GM21529 (cell line): Measurements from ENCODE around the gene KLK13.

Source experiments
- ATAC-seq: cut with Tn5 transposase; IDR thresholded peaks from one replicate; pipeline ENCODE4 v1.9.1; 2021; ENCODE audit not compliant: unreplicated experiment

Gene KLK13

GRCh38 chr19:51023946-51024345, 40.9 kb downstream of the KLK13 start:
- ATAC-seq, result no peak

- ATAC-seq, result no peak
Observed at GRCh38 chr19:51022526-51022925, 42.4 kb downstream of the KLK13 start.

DNA sequence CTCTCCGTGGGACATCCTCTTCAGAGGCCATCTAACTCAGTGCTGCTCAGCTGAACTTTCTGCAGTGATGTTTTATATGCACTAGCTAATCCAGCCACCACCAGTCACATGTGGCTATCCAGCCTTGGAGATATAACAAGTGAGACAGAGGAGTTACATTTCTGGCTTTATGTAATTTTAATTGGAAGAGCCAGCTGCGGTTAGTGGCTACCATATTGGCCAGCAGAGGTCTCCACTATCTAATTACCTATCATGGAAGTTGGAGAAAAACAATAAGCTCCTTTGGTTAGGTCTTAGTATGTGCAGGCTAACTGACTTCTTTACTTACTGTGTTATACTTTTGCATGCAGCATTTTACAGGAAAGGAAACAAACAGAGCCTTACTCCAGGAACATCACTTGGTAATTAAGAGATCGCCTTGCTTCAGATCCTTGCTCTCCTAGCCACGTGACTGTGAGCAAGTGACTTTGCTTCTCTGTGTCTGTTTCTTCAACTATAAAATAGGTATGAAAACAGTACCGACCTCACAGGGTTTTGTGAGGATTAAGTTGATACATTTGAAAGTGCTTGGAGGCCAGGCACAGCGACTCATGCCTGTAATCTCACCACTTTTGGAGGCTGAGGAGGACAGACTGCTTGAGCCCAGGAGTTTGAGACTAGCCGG, 43.8 kb downstream of the KLK13 start:
- no peak for ATAC-seq

GRCh38 chr19:51019544-51019925, 45.4 kb downstream of the KLK13 start, which contains the start of gene KLK10:
TSS of gene KLK10 (minus strand) at chr19:51019709. CDS start at chr19:51019130, 579 bp downstream.
- ATAC-seq, result no peak

- no peak for ATAC-seq
Observed at GRCh38 chr19:51018745-51019543, 45.9 kb downstream of the KLK13 start.

GRCh38 chr19:51016798-51017683, 47.9 kb downstream of the KLK13 start:
- no peak for ATAC-seq

DNA sequence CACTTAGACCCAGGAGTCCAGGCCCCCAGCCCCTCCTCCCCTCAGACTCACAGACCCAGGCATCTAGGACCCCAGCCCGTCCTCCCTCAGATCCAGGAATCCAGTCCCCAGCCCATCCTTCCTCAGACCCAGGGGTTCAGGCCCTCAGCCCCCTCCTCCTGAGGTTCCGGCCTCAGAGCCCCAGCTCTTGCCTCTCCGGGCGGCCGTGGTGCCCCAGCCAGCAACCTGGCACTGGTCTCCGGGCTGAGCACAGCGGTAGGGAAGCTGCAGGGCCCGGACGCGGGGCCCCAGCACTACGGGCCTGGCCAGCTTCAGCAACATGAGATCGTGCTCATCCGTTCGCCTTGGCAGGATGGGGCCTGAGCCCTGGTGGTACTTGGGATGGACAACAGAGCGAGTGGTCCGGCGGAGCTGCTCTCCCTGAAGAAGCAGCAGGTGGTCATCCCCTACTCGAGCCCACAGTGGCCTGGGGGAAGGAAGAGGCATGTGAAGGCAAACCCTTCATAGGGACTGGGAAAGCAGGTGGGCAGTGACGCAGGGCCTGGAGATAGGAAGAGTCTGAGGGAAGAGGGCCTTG, 49.1 kb downstream of the KLK13 start:
- ATAC-seq, result no peak

DNA sequence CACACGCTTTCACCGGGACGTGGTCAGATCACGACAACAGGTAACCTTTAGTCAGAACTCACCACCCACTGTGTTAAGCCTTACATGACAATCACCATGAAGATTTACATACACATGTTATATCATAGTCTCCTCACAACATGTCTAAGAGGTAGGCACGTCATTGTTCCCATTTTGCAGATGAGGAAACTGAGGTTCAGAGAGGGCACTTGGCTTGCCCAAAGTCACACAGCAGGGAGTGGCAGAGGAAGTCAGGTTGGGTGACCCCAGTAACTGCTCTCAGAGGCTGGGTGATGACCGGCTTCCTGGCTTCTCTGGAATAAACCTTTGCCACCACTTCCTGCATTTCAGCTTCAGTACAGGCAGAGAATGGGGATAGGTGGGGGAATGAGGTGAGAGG, 50.6 kb downstream of the KLK13 start:
- ATAC-seq, result no peak

GRCh38 chr19:51012661-51013190, 52.2 kb downstream of the KLK13 start:
- no peak for ATAC-seq

DNA sequence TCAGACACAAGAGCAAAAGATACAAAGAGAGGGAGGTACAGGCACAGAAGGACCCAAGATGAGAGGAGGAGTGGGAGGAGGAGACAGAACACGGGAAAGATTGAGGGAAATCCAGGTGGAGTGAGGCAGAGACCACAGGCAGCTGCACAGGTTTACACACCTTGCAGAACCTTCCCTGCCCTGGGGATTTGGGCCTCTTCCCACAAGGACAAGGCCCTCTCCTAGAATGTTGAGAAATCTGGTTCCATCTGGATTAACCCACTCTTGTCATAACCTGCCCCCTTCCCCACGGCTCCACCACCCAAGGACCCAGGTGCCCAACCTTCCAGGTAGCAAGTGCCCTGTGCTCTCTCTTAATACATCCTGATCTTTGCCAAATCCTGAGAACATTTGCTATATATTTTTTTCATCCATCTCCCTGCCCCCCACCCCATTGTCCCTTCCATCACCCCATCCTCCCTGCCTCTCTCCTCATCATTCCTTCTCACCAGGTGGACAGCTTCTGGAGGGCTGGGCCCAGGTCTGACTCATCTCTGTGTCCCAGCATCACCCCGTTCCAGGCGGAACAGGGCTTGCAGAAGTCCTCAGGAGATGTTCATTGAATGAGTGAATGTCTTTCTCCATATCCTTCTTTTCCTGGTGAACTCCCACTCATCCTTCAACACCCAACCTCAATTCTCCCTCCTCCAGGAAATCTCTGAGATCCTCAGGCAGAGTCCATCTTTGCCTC, 54.7 kb downstream of the KLK13 start:
- ATAC-seq, result no peak

DNA sequence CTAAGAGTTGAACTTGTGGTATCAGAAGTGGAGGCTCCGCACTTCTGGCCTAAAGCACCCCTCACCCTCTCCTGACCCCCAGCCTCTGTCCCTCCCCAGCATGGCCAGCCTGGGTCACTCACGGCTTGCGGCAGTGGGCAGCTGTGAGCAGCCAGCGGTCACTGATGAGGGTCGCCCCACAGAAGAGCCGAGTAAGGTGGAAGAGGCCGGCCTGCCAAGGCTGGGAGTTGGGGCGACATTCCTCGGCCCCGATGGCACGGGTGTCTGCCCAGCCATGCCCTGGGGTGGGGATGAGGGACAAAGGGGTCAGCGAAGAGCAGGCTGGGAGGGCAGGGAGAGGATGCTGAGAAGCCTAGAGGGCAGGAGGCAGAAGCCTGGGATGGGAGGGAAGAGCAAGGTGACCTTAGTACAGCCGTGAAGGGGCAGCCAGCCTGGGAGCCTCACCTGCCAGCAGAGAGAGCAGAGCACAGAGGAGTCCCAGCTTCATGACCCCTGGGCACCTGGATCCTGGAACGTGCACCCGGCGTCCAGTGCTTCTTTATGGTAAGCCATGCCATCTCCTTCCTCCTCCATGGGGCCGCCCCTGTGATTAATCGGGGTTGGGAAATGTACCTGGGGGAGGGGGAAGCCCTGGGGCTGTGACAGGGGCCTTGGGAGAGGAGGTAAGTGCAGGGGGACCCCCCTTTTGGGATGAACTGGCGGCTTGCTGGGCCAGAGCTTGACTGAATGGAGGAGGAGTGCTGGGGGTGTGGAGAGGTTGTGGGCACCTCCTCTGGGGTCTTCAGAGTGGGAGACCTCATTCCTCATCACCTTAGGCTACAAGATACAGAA, 55.6 kb downstream of the KLK13 start:
- ATAC-seq, result no peak

GRCh38 chr19:51007488-51007887, 57.4 kb downstream of the KLK13 start:
- no peak for ATAC-seq

GRCh38 chr19:51006406-51006805, 58.5 kb downstream of the KLK13 start:
- ATAC-seq, result no peak
